HG03066 (cell line): Measurements from ENCODE around the gene GIMD1.
"Not testable (repeated sequence)": the region's sequence is repeated elsewhere in the genome, so short reads cannot be mapped to it uniquely, and the experiment has no call there.

Experiments
- ATAC-seq: cut with Tn5 transposase; IDR thresholded peaks from one replicate; pipeline ENCODE4 v1.9.1; 2021; ENCODE audit warnings: low read depth; ENCODE audit not compliant: unreplicated experiment

GIMD1 gene

GRCh38 chr4:106353786-106354185, 14.8 kb downstream of the GIMD1 start:
- ATAC-seq = no peak

- no peak for ATAC-seq
These were observed 17.6 kb downstream of the GIMD1 start for GRCh38 chr4:106351016-106351415.

DNA sequence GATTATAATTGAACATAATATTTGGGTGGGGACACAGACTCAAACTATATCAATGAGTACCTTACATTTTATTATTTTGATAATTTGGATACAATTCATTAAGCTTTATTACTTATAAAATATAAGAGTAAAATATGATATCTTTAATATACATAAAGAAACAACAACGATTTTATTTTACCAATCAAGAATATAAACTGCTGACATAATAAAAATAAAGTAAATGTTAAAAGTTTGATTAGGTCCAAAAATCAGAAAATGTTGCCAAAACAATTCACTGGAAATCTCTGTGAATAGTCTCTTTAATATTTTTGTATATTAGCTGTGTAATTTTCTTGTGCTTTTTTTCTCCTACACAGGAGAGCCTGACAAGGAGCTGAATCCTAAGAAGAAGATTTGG, 21.4 kb downstream of the GIMD1 start:
- ATAC-seq = no peak

GRCh38 chr4:106344647-106344970, 24.0 kb downstream of the GIMD1 start:
- no peak for ATAC-seq

- no peak for ATAC-seq
These were observed 24.5 kb downstream of the GIMD1 start for GRCh38 chr4:106343865-106344646.

DNA sequence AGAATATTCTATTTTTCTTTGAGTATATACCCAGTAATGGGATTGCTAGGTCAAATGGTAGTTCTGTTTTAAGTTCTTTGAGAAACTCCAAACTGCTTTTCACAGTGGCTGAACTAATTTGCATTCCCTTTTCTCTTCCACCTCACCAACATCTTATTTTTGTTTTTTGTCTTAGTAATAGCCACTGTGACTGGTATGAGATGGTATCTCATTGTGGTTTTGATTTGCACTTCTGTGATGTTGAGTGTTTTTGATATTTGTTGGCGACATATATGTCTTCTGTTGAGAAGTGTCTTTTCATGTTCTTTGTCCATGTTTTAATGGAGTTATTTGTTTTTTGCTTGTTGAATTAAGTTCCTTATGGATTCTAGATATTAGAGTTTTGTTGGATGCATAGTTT, 27.8 kb downstream of the GIMD1 start:
- no peak for ATAC-seq

GRCh38 chr4:106339431-106339830, 29.1 kb downstream of the GIMD1 start:
- ATAC-seq = no peak

- ATAC-seq = no peak
These were observed 29.9 kb downstream of the GIMD1 start for GRCh38 chr4:106338671-106339070.

- ATAC-seq = no peak
These were observed 30.7 kb downstream of the GIMD1 start for GRCh38 chr4:106337916-106338315.

- ATAC-seq = no peak
These were observed 32.0 kb downstream of the GIMD1 start for GRCh38 chr4:106336618-106337017.

- ATAC-seq = no peak
These were observed 33.7 kb downstream of the GIMD1 start for GRCh38 chr4:106334741-106335470.

DNA sequence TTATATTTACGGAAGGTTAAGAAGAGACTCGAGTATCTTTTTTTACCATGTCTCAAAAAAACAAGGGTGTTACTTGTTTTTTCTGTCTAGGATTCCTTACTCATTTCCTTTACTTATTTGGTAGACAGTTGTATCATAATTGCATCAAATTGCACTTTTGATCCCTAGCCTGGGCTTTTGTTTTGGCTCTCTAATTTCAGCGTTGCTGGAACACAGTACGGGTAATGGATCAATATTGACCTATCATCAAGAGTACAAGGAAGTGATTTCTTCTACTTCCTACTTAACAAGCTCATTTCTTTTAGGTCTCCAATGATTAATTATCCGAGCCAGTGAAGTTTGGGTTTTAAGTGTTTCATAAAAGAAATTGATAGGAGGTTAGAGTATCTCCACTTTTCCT, 35.4 kb downstream of the GIMD1 start:
- ATAC-seq = no peak

GRCh38 chr4:106329041-106329618, 39.4 kb downstream of the GIMD1 start:
- ATAC-seq = no peak

- ATAC-seq = no peak
These were observed 42.8 kb downstream of the GIMD1 start for GRCh38 chr4:106325800-106326199.

- no peak for ATAC-seq
These were observed 45.5 kb downstream of the GIMD1 start for GRCh38 chr4:106323119-106323518.

GRCh38 chr4:106321814-106322213, 46.8 kb downstream of the GIMD1 start:
- ATAC-seq = not testable (repeated sequence)

DNA sequence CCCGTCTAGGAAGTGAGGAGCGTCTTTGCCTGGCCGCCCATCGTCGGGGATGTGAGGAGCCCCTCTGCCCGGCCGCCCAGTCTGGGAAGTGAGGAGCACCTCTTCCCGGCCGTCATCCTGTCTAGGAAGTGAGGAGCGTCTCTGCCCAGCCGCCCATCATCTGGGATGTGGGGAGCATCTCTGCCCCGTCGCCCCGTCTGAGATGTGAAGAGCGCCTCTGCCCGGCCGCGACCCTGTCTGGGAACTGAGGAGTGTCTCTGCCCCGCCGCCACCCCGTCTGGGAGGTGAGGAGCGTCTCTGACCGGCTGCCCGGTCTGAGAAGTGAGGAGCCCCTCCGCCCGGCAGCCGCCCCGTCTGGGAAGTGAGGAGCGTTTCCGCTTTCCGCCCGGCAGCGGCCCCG, 47.4 kb downstream of the GIMD1 start:
- ATAC-seq = not testable (repeated sequence)

GRCh38 chr4:106320235-106320634, 48.3 kb downstream of the GIMD1 start:
- no peak for ATAC-seq

DNA sequence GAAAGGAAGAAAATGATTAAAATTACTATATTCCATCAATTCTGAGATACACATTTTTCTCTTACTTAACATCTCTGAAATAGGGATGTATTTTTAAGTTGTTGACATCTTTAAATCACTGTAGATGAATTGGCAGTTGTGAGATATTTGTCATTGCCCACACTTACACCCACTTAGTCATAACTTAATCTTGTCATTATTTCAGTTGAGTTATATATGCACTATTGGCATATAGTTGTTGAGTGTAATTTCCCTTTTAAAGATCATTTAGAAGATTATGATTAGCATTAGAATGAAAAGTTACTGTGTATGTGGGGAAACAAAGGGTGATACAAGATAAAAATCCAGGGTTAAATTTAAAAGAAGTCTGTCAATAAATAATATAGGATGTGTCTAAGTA, 50.1 kb downstream of the GIMD1 start:
- no peak for ATAC-seq

- no peak for ATAC-seq
These were observed 50.8 kb downstream of the GIMD1 start for GRCh38 chr4:106317815-106318214.

DNA sequence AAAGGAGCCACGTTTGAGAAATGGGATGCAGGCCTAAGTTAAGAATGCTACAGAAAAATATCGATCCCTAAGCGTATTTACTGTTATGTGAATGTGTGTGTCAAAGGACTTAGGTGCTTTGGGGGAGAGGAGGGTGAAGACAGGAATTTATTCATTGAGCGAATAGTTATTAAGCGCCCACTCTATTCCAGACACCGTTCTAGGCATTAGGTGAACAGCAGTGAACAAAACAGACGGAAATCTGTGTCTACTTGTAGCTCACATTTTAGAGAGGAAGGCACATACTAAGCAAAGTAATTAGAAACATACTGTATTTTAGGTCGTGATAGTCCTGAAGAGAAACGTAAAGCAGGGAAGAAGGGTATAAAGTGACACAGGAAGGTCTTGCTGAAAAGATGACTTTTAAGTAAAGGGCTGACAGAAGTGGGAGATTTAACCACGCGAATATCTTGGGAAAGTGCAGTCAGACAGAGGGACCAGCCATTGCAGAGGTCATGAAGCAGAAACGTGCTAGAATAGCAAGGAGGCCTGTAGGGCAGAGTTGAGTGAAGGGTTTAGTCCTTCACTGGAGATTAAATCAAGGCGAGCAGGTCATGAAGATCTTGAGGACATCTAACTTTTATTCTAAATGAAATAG, 51.7 kb downstream of the GIMD1 start:
- ATAC-seq = peak; percentile 5
